ENCODE data around the gene SERPINF2.
"Not testable (repeated sequence)": the region's sequence is repeated elsewhere in the genome, so short reads cannot be mapped to it uniquely, and the experiment has no call there.

The SERPINF2 gene

DNA sequence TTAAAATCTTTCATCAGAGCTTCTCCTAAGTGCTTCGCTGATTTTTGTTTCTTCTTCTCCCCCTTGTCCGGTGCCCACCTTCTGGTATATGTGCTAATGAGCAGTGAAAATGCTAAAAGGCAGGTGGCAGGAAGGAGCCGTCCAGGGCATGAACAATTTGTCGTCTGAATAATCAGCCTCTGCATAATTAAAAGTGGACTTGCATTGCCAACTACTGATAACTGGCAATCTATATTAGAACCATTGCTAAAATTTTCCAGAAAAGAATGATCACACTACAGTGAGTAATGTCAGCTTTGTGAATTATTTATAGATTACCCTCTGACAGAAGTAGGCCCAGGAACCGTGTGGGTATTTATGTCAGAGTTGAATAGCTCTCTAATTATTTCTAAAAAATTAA, 47.3 kb downstream of the SERPINF2 start:
- DNase-seq (ENCODE audit: low read depth): no peak

DNA sequence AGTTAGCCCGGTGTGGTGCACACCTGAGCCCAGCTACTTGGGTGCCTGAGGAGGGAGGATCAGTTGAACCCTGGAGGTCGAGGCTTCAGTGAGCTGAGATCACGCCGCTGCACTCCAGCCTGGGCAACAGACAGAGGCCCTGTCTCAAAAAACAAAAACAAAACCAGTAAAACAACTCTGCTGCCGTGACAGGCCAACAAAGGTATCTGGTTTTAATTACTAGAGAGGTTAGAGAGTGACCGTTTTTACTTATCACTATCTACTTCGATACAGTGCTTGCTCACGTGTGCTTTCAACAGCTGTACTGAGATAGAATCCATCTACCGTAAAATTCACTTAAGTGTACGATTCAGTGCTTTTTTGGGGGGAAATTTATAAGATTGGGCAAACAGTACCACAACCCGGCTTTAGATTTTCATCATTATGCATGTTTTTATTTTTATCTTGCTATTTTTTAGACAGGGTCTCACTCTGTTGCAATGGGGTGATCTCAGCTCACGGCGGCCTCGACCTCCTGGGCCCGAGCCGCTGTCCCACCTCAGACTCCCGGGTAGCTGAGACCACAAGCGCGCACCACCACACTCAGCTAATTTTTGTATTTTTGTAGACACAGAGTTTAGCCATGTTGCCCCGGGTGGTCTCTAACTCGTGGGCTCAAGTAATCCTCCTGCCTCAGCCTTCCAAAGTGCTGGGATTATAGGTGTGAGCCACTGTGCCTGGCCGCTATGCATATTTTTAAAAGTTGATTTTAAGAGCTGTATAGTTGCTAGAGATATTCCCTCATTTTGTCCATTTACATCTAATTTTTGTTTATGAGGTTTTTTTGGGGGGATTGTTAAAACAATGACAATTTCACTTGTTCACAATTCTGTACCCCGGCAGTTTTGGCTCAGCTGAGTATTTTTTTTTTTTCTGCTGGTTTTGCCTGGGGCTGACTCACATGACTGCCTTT, 50.1 kb downstream of the SERPINF2 start:
- no peak for DNase-seq (ENCODE audit: low read depth)

DNA sequence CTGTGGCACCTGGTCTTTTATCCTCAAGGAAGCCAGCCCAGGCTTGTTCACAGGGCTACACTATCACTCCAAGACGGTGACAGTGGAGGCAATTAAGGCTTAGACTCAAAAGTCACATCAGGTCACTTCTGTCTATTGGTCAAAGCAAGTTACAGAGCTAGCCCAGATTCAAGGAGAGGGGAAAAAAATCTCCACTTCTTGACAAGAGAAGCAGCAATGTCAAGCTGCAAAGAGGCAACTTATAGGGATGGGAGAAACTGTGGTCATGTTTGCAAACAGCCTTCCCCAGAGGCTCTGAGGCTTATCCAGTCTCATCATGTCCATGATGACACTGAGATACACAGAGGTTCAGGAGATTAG, 50.8 kb downstream of the SERPINF2 start:
- DNase-seq (ENCODE audit: low read depth): no peak

DNA sequence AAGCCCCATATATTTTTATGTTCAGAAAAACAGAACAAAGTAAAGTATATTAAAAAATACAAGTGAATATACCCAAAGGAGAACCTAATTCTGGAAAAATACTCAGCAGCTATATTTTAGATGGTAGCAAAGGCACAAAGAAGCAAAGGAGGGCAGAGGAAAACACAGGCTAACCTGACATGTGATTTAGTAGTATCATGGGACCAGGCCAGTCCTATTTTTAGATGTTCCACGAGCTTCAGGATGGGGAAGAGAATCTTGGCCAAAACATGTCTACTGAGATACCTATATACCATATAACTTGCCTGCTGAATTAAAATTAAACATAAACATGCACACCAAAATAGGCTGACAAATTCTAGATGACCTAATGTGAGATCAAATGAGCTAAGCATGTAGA, 54.1 kb downstream of the SERPINF2 start:
- no peak for DNase-seq (ENCODE audit: low read depth)

DNA sequence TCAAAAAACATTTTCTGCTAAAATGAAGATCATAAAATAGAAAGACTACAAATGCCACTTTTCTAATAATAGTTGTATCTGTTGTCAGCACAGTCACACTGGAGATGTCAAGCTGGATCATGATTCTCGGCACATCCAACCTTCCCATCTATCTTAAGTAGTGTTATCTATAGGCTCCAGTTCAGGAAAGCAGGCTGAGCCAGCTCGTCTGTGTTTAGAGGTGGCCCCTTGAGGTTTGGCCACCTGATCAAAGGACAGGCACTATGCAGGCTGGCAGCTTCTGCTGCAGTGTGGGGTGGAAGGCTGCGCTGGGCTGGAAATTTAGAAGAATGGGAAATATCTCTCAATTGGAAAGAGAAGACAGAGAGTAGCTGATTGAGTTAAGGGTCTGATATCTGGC, 54.7 kb downstream of the SERPINF2 start:
- DNase-seq (ENCODE audit: low read depth): no peak

DNA sequence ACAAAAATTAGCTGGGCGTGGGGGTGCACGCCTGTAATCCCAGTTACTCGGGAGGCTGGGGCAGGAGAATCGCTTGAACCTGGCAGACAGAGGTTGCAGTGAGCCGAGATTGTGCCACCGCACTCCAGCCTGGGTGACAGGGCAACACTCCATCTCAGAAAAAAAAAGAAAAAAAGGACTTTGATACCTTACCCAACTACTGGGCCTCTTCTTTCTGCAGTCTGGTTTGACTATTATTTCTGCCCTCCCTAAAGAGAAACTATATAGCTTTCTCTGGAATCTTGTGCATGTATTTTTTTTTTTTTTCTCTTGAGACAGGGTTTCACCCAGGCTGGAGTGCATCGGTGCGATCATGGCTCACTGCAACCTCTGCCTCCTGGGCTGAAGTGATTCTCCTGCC, 55.2 kb downstream of the SERPINF2 start:
- DNase-seq (ENCODE audit: low read depth): not testable (repeated sequence)

DNA sequence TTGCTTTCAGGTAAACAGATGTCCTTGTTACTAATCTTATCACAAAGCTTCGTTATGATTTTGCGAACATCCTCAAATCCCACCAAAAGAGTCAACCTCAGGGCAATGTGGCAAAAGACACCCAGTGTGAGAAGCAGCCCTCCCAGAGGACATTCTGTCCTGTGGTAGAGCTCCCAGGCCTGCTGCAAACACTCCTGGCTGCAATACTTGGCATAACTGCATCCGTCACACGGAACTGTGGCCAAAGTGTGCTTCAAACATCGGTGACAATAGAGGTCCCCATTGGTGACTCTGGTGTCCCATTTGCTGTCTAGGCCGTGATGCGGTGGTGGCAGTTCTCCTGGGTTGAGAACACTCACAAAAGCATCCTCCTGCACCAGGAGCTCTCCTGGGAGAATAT, 57.6 kb downstream of the SERPINF2 start:
- DNase-seq (ENCODE audit: low read depth): no peak

DNA sequence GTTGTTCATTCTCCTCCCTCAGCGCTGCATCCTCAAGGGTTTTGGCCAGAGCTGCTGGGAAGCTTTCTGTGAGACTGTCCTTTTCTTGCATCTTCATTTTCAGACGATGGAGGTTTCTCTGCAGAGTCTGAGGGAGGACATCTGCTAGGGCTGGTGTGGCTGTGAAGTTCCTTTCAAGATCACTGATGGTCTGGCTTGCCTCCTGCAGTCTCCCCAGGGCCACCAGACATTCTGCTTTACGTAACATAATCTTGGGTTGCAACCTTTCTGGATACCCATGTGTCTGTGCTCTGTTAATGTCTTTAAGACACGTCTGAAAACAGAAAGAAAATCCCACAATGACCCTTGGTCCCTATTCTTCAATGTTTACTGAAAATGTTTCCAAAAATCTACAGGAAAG, 58.0 kb downstream of the SERPINF2 start:
- DNase-seq (ENCODE audit: low read depth): no peak

DNA sequence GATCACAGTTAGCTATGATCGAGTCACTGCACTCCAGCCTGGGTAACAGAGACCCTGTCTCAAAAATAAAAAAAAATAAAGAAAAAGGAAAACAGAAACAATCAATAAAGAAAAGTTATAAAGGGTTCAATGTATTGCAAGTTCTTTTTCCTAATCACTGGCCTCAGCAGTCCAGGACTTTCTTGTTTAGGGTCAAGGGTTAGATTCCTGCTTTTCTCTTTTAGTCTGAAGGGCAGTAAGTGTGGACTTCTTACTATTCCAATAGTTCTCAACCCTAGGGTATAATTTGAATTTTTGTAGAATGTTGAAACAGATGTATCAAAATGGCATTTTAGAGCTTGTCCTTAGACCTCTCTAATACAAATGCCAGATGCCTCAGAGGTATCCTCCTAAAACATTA, 59.8 kb downstream of the SERPINF2 start:
- DNase-seq (ENCODE audit: low read depth): no peak

DNA sequence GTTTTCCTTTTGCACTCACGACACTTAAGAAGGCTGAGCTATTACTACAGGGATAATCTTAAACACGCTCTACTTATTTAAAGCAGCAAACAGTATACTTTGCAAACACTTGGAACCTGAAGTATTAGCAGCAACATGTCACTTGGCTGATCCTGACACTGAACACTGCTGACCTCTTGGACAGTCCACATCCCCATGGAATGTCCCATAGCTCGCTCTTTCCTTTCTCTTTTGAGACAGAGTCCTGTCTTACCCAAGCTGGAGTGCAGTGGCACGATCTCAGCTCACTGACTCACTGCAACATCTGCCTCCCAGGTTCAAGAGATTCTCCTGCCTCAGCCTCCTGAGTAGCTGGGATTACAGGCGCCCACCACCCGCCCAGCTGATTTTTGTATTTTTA, 60.6 kb downstream of the SERPINF2 start:
- DNase-seq (ENCODE audit: low read depth): no peak

Measured in GM04504 (cell line).